GM10266 (cell line): ENCODE results near the gene ZDHHC13.

ENCODE experiments used
- DNase-seq: peaks from one replicate; pipeline ENCODE4 v3.0.0; 2012; ENCODE audit errors: extremely low spot score
- CTCF ChIP-seq: IDR thresholded peaks from 2 replicates; pipeline ENCODE4 v1.5.1; 2012; ENCODE audit warnings: mild to moderate bottlenecking, low read depth; ENCODE audit not compliant: control insufficient read depth, insufficient read depth; ENCODE audit errors: missing control alignments

The ZDHHC13 gene

GRCh38 chr11:19156892-19157291 lies 39.9 kb downstream of the ZDHHC13 start:
- TF ChIP-seq CTCF = no peak
- no peak for DNase-seq

GRCh38 chr11:19160847-19161246 lies 43.9 kb downstream of the ZDHHC13 start:
- TF ChIP-seq CTCF = no peak
- DNase-seq = no peak

GRCh38 chr11:19161651-19162050 lies 44.7 kb downstream of the ZDHHC13 start:
- no peak for TF ChIP-seq CTCF
- no peak for DNase-seq

- TF ChIP-seq CTCF = no peak
- DNase-seq = no peak
Observed at GRCh38 chr11:19162951-19163505, 46.1 kb downstream of the ZDHHC13 start.

GRCh38 chr11:19163617-19164016 lies 46.6 kb downstream of the ZDHHC13 start:
- TF ChIP-seq CTCF = no peak
- no peak for DNase-seq

GRCh38 chr11:19164230-19164855 lies 47.4 kb downstream of the ZDHHC13 start:
- no peak for TF ChIP-seq CTCF

GRCh38 chr11:19164881-19165280 lies 47.9 kb downstream of the ZDHHC13 start:
- no peak for TF ChIP-seq CTCF

More at GRCh38 chr11:19164230-19164855, 47.4 kb downstream of the ZDHHC13 start:
- DNase-seq = no peak

More at GRCh38 chr11:19164881-19165280, 47.9 kb downstream of the ZDHHC13 start:
- DNase-seq = no peak
